ES-I3 (cell line): ENCODE data around the gene LBHD2.

Source experiments
- H3K36me3 ChIP-seq: 2 replicates; pipeline ENCODE4 v1.6.1; 2013; ENCODE audit warnings: mild to moderate bottlenecking, low read length, control low read depth, moderate library complexity; ENCODE audit not compliant: insufficient read depth
- H3K4me1 ChIP-seq: 2 replicates; pipeline ENCODE4 v1.6.1; 2013; ENCODE audit warnings: mild to moderate bottlenecking, control low read depth, low read length; ENCODE audit not compliant: insufficient read depth
- H3K9ac ChIP-seq: 2 replicates; pipeline ENCODE4 v1.6.1; 2013; ENCODE audit warnings: low read depth, mild to moderate bottlenecking, low read length, moderate library complexity
- H3K9me3 ChIP-seq: 2 replicates; pipeline ENCODE4 v1.6.1; 2013; ENCODE audit warnings: mild to moderate bottlenecking, low read length, moderate library complexity; ENCODE audit not compliant: control insufficient read depth, insufficient read depth

The LBHD2 gene

DNA sequence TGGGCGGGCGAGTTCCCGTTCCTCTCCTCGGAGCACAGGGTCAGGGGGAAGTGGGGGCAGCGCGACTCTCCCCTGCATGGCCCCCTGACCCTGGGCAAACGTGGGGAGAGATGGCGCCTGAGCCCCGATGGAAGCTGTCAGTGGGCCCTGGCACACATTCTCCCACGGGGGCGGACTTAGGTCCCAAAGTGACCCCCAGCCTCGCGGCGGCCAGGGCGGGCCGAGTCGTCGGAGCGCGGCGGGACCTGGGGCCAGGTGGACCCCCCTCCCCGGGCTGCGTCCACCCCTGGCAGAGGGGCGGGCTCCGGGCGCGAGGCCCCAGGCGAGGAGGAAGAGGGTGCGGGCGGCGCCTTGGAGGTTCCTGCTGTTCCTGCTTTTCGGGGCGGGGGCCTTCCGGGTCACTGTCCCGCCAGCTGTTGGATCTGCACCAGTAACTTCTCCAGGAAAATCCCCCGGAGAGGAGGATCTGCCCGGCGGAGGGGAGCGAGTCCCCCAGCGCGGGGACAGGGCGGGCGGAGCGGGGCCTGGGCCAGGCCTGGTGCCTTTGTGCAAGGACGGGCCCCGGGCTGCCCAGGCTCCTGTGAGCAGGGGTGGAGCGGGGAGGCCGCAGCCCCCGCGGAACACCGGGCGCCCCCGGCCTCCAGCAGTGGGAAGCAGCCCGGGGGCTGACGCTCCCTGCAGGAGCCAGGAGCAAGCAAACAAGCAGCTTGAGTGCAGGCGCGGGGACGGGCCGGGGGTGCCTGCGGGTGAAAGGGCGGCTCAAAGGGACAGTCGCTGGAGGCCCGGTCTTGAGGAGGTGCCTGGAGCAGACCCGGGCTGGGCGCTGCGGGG is 54.5 kb downstream of the LBHD2 start:
- peaks cover 4% of the 10 kb centered on the region; the same call in 1 of the 2 replicates for H3K4me1 ChIP-seq
- peak overlapping the region; percentile 54 for H3K9ac ChIP-seq
- no peaks in the 10 kb centered on the region for H3K9me3 ChIP-seq
- H3K36me3 ChIP-seq: no peaks in the 10 kb centered on the region

DNA sequence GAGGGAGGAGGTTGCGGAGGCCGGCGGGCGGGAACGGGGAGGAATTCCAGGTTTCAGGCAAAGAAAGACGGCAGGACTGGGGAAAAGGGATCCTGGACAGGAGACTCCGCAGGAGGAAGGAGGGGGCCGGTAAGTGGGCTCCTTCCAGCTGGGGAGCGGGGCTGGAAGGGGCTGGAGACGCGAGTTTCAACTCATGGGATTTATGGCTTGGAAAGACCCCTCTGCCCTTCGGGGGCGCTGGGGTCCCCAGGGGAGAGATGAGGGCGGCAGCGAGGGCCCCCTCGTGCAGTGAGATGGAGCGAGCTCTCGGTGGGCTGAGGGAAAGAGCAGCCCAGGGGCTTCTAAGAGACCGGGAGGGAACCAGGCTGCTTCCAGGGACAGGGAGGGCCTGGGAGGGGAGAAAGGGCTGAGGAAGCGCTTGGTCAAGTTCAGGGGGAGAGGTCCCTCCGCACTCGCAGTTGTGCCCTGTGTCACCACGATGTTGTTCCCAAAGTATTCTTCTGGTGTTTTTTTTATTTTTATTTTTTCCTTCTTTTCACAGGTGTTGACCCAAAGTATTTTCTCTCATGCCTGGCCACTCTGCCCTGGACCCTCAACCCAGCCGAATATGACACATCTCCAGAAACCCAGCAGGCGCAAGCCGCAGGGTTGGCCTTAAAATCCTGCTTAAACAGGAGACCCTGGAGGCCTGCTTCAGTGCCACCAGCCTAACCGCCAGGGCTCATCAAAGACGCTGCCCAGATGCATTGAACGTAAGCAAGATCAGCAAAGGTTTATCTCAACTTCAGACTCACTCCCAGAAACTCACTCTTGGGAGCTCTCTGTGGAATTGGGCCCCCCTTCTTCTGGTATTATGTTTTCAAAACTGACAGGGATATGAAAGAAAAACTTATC is 55.4 kb downstream of the LBHD2 start:
- H3K36me3 ChIP-seq: no peaks in the 10 kb centered on the region
- peak overlapping the region; percentile 54 for H3K9ac ChIP-seq
- H3K4me1 ChIP-seq: peaks cover 4% of the 10 kb centered on the region; the same call in 1 of the 2 replicates
- no peaks in the 10 kb centered on the region for H3K9me3 ChIP-seq
